ENCODE results near the gene EGF.
A peak's percentile ranks its signal among the peaks of the same experiment; 100 is the strongest.

EGF gene

DNA sequence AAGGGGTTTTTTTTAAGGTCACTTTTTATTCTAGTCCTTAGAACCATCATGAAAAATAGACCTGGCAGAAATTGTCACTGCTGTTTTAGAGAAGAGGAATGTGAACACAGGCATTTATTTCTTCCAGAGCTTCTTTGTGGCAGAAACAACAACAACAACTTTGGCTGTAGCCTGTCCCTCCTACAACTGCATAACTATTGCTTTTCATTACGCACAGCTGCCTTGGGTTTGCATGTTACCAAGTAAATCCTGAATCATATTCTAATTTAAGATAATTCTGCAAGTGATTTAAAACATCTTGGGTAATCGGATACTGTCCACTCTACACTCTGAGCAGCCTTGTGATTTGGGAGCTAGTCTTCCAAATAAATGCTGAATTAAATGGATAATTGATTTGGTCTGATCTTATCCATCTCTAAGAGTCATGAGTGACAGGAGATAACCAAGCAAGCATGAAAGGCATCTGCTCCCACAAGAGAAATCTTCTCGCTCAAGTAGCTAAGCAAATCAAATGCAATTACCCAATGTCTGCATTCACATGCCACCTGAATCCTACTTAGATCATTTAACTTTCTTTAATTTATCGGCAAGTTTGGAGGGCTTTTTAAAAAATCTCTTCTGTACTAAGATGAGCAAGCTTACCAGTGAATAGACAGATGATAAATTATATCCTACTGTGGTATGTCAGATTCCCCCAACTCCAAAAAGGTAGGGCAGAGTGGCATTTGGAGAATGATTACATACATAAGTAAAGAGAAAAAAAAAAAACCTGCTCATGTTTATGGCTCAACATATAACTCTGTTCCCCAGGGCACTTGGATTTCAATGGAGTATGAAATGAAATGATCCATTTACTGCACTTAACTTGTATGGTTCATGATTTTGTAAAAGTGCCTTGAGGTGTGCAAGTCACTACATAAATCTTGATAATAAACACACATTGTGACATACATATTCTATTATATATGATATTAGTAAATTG is 73.6 kb downstream of the EGF start:
- DNase-seq (ENCODE audit: extremely low spot score): no peak
- TF ChIP-seq, protein P1, sequence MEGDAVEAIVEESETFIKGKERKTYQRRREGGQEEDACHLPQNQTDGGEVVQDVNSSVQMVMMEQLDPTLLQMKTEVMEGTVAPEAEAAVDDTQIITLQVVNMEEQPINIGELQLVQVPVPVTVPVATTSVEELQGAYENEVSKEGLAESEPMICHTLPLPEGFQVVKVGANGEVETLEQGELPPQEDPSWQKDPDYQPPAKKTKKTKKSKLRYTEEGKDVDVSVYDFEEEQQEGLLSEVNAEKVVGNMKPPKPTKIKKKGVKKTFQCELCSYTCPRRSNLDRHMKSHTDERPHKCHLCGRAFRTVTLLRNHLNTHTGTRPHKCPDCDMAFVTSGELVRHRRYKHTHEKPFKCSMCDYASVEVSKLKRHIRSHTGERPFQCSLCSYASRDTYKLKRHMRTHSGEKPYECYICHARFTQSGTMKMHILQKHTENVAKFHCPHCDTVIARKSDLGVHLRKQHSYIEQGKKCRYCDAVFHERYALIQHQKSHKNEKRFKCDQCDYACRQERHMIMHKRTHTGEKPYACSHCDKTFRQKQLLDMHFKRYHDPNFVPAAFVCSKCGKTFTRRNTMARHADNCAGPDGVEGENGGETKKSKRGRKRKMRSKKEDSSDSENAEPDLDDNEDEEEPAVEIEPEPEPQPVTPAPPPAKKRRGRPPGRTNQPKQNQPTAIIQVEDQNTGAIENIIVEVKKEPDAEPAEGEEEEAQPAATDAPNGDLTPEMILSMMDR (IDR thresholded peaks at IDR 0.05; ENCODE audit: control extremely low read depth, extremely low read depth, low read depth, missing control alignments): no peak
- ChIA-PET POLR2A (no interaction called here), CTCF (interaction anchor here (1.1 kb wide), 1 partner anchor 12 kb away, joined by 4 read pairs; no protein-coding TSS in a partner anchor)

DNA sequence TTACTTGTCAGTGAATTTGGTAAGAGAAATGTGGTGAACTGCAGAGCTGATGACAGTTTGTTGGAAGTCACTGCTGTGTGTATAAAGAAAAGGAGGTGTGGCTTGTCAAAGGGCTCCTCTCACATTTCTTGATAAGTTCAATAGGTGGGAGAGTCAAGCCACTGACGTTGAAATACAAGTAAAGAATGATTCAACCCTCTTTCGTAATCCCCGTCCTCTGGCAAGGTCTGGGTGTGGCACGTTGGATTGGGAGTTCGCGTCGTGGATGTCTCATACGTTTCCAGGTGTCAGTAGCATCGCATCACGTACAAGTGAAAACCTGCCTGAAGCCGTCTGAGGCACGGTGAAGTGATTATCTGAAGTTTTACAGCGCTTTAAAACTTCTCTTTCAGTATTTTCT is 76.4 kb downstream of the EGF start:
- ChIA-PET POLR2A (no interaction called here), CTCF (interaction anchor here (2.0 kb wide), 1 partner anchor 9 kb away, joined by 8 read pairs; no protein-coding TSS in a partner anchor)
- TF ChIP-seq, protein P1 (IDR thresholded peaks at IDR 0.05; ENCODE audit: control extremely low read depth, extremely low read depth, low read depth, missing control alignments): no peak
- DNase-seq (ENCODE audit: extremely low spot score): no peak

DNA sequence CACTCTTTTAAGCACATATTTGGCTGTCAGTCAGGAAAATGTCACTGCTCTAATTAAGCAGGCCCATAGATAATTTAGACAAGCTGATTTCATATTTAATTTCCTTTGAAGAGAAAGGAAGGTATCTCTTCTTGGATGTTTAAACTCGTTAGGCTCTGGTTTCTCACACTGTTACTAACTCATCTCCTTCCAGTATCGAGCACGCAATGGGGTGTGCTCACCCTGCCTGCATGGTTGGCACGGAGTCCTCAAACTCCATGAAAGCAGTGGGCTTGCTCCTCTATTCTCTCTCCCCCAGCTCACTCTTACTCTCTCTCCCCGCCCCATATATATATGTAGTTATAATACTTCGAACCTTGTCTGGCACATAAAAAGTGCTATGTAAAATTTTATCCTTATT is 76.9 kb downstream of the EGF start:
- TF ChIP-seq, protein P1 (IDR thresholded peaks at IDR 0.05; ENCODE audit: control extremely low read depth, extremely low read depth, low read depth, missing control alignments): no peak
- ChIA-PET CTCF (interaction anchor here (2.0 kb wide), 1 partner anchor 9 kb away, joined by 8 read pairs; no protein-coding TSS in a partner anchor), POLR2A (no interaction called here)
- DNase-seq (ENCODE audit: extremely low spot score): no peak

DNA sequence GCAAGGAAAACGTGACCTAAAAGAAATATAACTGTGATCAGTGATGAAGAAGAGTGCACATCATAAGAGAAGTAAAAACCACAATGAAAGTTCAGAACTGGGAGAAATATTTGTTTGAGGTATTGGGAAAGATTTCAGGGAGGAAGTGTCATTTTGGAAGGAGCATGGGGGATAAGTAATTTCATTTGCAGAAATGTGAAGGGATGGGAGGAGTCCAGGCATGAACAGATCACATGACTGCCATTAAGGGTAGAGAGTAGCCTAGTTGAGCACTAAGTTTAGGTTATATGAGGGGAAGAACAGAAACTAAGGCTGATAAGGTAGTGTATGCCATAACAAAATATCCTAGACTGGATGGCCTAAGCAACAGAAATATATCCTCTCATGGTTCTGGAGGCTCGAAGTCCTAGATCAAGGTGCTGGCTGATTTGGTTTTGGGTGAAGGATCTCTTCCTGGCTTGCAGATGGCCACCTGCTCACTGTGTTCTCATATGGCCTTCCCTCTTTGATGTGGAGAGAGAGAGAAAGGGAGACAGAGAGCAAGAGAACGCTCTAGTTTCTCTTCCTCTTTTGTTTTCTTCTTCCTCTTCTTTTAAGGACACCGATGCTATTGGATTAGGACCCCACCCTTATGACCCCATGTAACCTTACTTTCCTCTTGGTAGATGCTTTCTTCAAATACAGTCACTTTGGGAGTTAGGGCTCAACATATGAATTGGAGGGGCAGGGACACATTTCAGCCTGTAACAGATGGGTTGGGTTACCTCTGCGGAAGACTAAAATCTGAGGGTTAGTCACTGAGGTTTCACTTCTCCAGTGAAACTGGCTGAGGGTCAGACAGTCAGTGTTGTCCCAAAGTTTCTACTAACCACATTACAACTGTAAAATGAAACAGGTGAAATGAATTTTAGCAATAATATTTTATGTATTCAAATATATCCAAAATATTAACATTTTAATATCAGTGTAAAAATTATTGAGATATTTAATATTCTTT is 77.9 kb downstream of the EGF start:
- DNase-seq (ENCODE audit: extremely low spot score): peak; percentile 49
- ChIA-PET CTCF (interaction anchor here (1.7 to 2.0 kb wide), 2 partner anchors 8 to 563 kb away, joined by 3 to 8 read pairs; no protein-coding TSS in a partner anchor), POLR2A (no interaction called here)
- TF ChIP-seq, protein P1 (IDR thresholded peaks at IDR 0.05; ENCODE audit: control extremely low read depth, extremely low read depth, low read depth, missing control alignments): no peak

DNA sequence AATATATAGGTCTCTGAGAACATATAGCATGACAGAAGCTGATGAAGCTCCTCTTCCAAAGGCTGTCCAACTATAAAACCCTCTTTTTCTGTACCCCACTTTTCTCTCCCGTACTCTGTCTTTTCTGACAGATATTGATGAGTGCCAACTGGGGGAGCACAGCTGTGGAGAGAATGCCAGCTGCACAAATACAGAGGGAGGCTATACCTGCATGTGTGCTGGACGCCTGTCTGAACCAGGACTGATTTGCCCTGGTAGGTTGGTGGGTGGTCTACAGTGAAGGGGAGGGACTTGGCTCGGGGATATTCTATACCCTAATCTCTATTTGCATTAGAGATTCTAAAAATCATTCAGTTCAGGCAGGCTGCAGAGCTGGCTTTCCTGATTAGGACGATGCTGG is 80.4 kb downstream of the EGF start:
- ChIA-PET CTCF (interaction anchor here (2.5 to 22.5 kb wide), 2 partner anchors 12 to 521 kb away, joined by 14 to 673 read pairs; no protein-coding TSS in a partner anchor), POLR2A (no interaction called here)
- TF ChIP-seq, protein P1 (IDR thresholded peaks at IDR 0.05; ENCODE audit: control extremely low read depth, extremely low read depth, low read depth, missing control alignments): no peak
- no peak for DNase-seq (ENCODE audit: extremely low spot score)

DNA sequence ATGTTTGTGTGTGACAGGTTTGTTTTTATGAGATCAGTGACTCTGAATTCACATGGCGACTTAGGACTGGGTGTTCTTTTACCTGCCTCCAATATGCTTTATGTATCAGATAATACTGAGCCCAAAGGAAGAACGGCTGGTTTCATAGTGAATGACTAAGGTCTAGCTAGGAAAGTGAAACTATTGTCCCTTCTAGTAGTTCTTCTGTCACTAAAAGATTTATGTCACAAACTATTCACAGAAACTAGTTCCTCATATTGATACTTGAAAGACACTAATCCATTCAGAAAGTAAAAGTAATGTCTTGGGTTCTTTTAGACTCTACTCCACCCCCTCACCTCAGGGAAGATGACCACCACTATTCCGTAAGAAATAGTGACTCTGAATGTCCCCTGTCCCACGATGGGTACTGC is 81.7 kb downstream of the EGF start:
- ChIA-PET CTCF (interaction anchor here (0.9 to 22.5 kb wide), 4 partner anchors 11 to 520 kb away, joined by 3 to 673 read pairs (median 8); no protein-coding TSS in a partner anchor), POLR2A (no interaction called here)
- TF ChIP-seq, protein P1 (IDR thresholded peaks at IDR 0.05; ENCODE audit: control extremely low read depth, extremely low read depth, low read depth, missing control alignments): no peak
- peak; percentile 58 for DNase-seq (ENCODE audit: extremely low spot score)
